SK-N-SH (cell line): ENCODE data around the gene ATIC. TPM values are rescaled to one million over a fixed set of nuclear protein-coding genes. Genes with fewer than 3 reads are reported as not detected.

Experiments used
- CTCF ChIA-PET: fragments of 300-600, 350-600 bp; formaldehyde crosslinking; extraction: SDS; loops from one replicate; lab custom pipeline; 2021; lab: Yijun Ruan, JAX
- POLR2A ChIA-PET: fragments of 350-600 bp; sonication (Branson Sonifier 250); formaldehyde crosslinking; extraction: SDS; loops from one replicate; lab custom pipeline; 2020; ENCODE audit warnings: antibody characterized with exemption, inconsistent platforms; lab: Yijun Ruan, JAX
- DNase-seq: peaks from one replicate; pipeline ENCODE4 v3.0.0; 2012
- H2AFZ ChIP-seq: fragments of 200-600 bp; sonication (generic); 2 replicates; pipeline ENCODE4 v1.8.1; 2016; ENCODE audit warnings: antibody characterized with exemption, mild to moderate bottlenecking, low read depth
- H3F3A ChIP-seq: fragments of 200-600 bp; sonication (generic); replicated peaks from 2 replicates; pipeline ENCODE3; 2016; ENCODE audit warnings: antibody characterized with exemption, mild to moderate bottlenecking; ENCODE audit not compliant: insufficient read depth
- H3K27ac ChIP-seq, 2 experiments: fragments of 200-500 bp in 1 of 2; fragments of 200-600 bp in 1 of 2; sonication (Bioruptor generic) in 1 of 2; sonication (generic), shearing (Covaris generic) in 1 of 2; 2 replicates each; pipeline versions ENCODE4 v1.5.1 to v1.6.1; 2014 to 2016; ENCODE audit warnings: low read depth in 2 of 2, inconsistent platforms in 1 of 2, low read length in 1 of 2, mild to moderate bottlenecking in 1 of 2, mixed read lengths in 1 of 2
- H3K27me3 ChIP-seq: fragments of 200-600 bp; sonication (generic), shearing (Covaris generic); 2 replicates; pipeline ENCODE4 v1.6.1; 2016; ENCODE audit warnings: mixed run types; ENCODE audit not compliant: insufficient read depth
- H3K36me3 ChIP-seq, 2 experiments: fragments of 200-500 bp in 1 of 2; fragments of 200-600 bp in 1 of 2; sonication (Bioruptor generic) in 1 of 2; sonication (generic) in 1 of 2; replicated peaks in 1 of 2; 2 replicates each; pipeline versions ENCODE3 to v1.5.1; 2014 to 2016; ENCODE audit warnings: low read length in 1 of 2, mild to moderate bottlenecking in 1 of 2; ENCODE audit not compliant: insufficient read depth in 2 of 2, control insufficient read depth in 1 of 2
- H3K4me1 ChIP-seq, 2 experiments: fragments of 200-500 bp in 1 of 2; fragments of 200-600 bp in 1 of 2; sonication (Bioruptor generic) in 1 of 2; sonication (generic), shearing (Covaris generic) in 1 of 2; 2 replicates each; pipeline versions ENCODE4 v1.5.1 to v1.6.1; 2014 to 2016; ENCODE audit warnings: low read depth in 1 of 2, low read length in 1 of 2, mixed run types in 1 of 2; ENCODE audit not compliant: insufficient read depth in 2 of 2, control insufficient read depth in 1 of 2
- H3K4me2 ChIP-seq: fragments of 200-600 bp; sonication (generic), shearing (Covaris generic); 2 replicates; pipeline ENCODE4 v1.6.1; 2017; ENCODE audit warnings: mixed run types
- H3K4me3 ChIP-seq, 2 experiments: fragments of 200-500 bp in 1 of 2; fragments of 200-600 bp in 1 of 2; sonication (Bioruptor generic) in 1 of 2; sonication (generic), shearing (Covaris generic) in 1 of 2; 2 replicates each; pipeline versions ENCODE4 v1.5.1 to v1.8.1; 2014 to 2016; ENCODE audit warnings: low read depth in 2 of 2, inconsistent platforms in 1 of 2, low read length in 1 of 2, mild to moderate bottlenecking in 1 of 2, mixed read lengths in 1 of 2, moderate library complexity in 1 of 2
- H3K79me2 ChIP-seq: fragments of 200-600 bp; sonication (generic); 2 replicates; pipeline ENCODE4 v1.8.1; 2017; ENCODE audit warnings: mild to moderate bottlenecking; ENCODE audit not compliant: insufficient read depth
- H3K9ac ChIP-seq: fragments of 200-600 bp; sonication (generic); 2 replicates; pipeline ENCODE4 v1.6.1; 2017; ENCODE audit warnings: mixed run types
- H3K9me2 ChIP-seq: fragments of 200-600 bp; sonication (generic); 2 replicates; pipeline ENCODE4 v1.6.1; 2017; ENCODE audit warnings: mixed run types
- H3K9me3 ChIP-seq: fragments of 200-600 bp; sonication (generic); 2 replicates; pipeline ENCODE4 v1.6.1; 2017; ENCODE audit warnings: mixed run types, mild to moderate bottlenecking, moderate library complexity
- H4K20me1 ChIP-seq: fragments of 200-600 bp; sonication (generic); 2 replicates; pipeline ENCODE4 v1.6.1; 2017; ENCODE audit warnings: mild to moderate bottlenecking, mixed run types; ENCODE audit not compliant: insufficient read depth
- CHD2 ChIP-seq: fragments of 150-350 bp; IDR thresholded peaks from 2 replicates; pipeline ENCODE4 v1.6.1; 2018; ENCODE audit warnings: low read length; ENCODE audit not compliant: partially characterized antibody
- ELF1 ChIP-seq: IDR thresholded peaks from 2 replicates; pipeline ENCODE4 v1.4.0; 2012
- EP300 ChIP-seq, 2 experiments: IDR thresholded peaks; 2 replicates each; pipeline versions ENCODE4 v1.4.0 to v1.6.1; 2012; ENCODE audit warnings: borderline replicate concordance in 1 of 2, low read depth in 1 of 2, low read length in 1 of 2
- FOXM1 ChIP-seq: IDR thresholded peaks from 2 replicates; pipeline ENCODE4 v1.4.0; 2012; ENCODE audit warnings: low read depth, mild to moderate bottlenecking
- IRF3 ChIP-seq: fragments of 150-350 bp; IDR thresholded peaks from 2 replicates; pipeline ENCODE4 v1.6.1; 2016; ENCODE audit warnings: mild to moderate bottlenecking, low read depth, low read length
- MAX ChIP-seq: IDR thresholded peaks from 2 replicates; pipeline ENCODE4 v1.4.0; 2012; ENCODE audit warnings: low read depth
- MXI1 ChIP-seq: IDR thresholded peaks from 2 replicates; pipeline ENCODE4 v1.6.1; 2012; ENCODE audit warnings: mild to moderate bottlenecking, low read depth, low read length, improper control_type of control experiment
- POLR2AphosphoS5 ChIP-seq: IDR thresholded peaks from 2 replicates; pipeline ENCODE4 v1.6.1; 2012; ENCODE audit warnings: low read depth, low read length
- RAD21 ChIP-seq: IDR thresholded peaks from 2 replicates; pipeline ENCODE4 v1.6.1; 2012; ENCODE audit warnings: mild to moderate bottlenecking, low read length
- RCOR1 ChIP-seq: fragments of 150-350 bp; IDR thresholded peaks from 2 replicates; pipeline ENCODE4 v1.6.1; 2017; ENCODE audit warnings: antibody characterized with exemption, low read length
- REST ChIP-seq: IDR thresholded peaks from 2 replicates; pipeline ENCODE4 v1.6.1; 2012; ENCODE audit warnings: mild to moderate bottlenecking, low read depth, low read length, moderate library complexity
- RFX5 ChIP-seq: IDR thresholded peaks from 2 replicates; pipeline ENCODE4 v1.6.1; 2012; ENCODE audit warnings: mild to moderate bottlenecking, improper control_type of control experiment, low read length
- SIN3A ChIP-seq: IDR thresholded peaks from 2 replicates; pipeline ENCODE4 v1.6.1; 2012; ENCODE audit warnings: low read depth, mild to moderate bottlenecking, low read length, moderate library complexity, borderline replicate concordance
- SMC3 ChIP-seq: IDR thresholded peaks from 2 replicates; pipeline ENCODE4 v1.6.1; 2012; ENCODE audit warnings: low read depth, low read length, improper control_type of control experiment
- TEAD4 ChIP-seq: IDR thresholded peaks from 2 replicates; pipeline ENCODE4 v1.4.0; 2012; ENCODE audit warnings: mild to moderate bottlenecking, borderline replicate concordance; ENCODE audit not compliant: insufficient read depth
- USF1 ChIP-seq: IDR thresholded peaks from 2 replicates; pipeline ENCODE4 v1.4.0; 2012; ENCODE audit warnings: low read depth, borderline replicate concordance
- USF2 ChIP-seq: fragments of 150-350 bp; IDR thresholded peaks from 2 replicates; pipeline ENCODE4 v1.6.1; 2017; ENCODE audit warnings: antibody characterized with exemption, low read length, low read depth, borderline replicate concordance
- WGBS: methylation state at CpG from one replicate; pipeline ENCODE4 v1.1.6; 2017; ENCODE audit warnings: low lambda C conversion rate; 5-methylcytosine and 5-hydroxymethylcytosine counted together
- polyA plus RNA-seq, 3 experiments: library from polyadenylated mRNA; depleted of rRNA; stranded (reverse); fragments of >200 nt; gene quantifications; 2 replicates each; pipeline ENCODE4 v1.2.3, GENCODE V29; 2012

The ATIC gene
- polyA plus RNA-seq, 1 of the 3 experiments (the other 2 are of a cell fraction) = 108 TPM

GRCh38 chr2:215262741-215263362 lies 49.0 kb upstream of the ATIC start:
- H3K9ac ChIP-seq = no peak overlapping the region
- H3F3A ChIP-seq = no peaks in the 10 kb centered on the region
- no peaks in the 10 kb centered on the region for H3K9me3 ChIP-seq
- H3K4me2 ChIP-seq = no peak overlapping the region
- no peaks in the 10 kb centered on the region for H3K27me3 ChIP-seq
- H3K27ac ChIP-seq = no peak overlapping the region
- no peak for DNase-seq
- H3K36me3 ChIP-seq = no peaks in the 10 kb centered on the region
- 36% methylated on average over 4 of the region's 4 CpGs for WGBS
- no peaks in the 10 kb centered on the region; a peak in 1 of 4 replicates for H3K4me1 ChIP-seq
- no peak overlapping the region for H2AFZ ChIP-seq
- H4K20me1 ChIP-seq = no peaks in the 10 kb centered on the region
- no peak overlapping the region for H3K4me3 ChIP-seq
- ChIA-PET POLR2A (no interaction called here), CTCF (no interaction called here)
- H3K9me2 ChIP-seq = no peaks in the 10 kb centered on the region
- no peaks in the 10 kb centered on the region for H3K79me2 ChIP-seq
- TF ChIP-seq SIN3A (no peak), REST (no peak), CHD2 (no peak), TEAD4 (no peak), FOXM1 (no peak), IRF3 (no peak), MAX (no peak), ELF1 (no peak), EP300 (IDR thresholded peaks at IDR 0.05; ENCODE audit: borderline replicate concordance in 1 of 2, low read depth in 1 of 2, low read length in 1 of 2) (no peak), RAD21 (no peak), MXI1 (no peak), RFX5 (no peak)

- Histone ChIP-seq H3K9me3 (no peaks in the 10 kb centered on the region), H3K27me3 (no peaks in the 10 kb centered on the region)
Observed at GRCh38 chr2:215264374-215264773, 47.5 kb upstream of the ATIC start.

More at GRCh38 chr2:215264374-215264773, 47.5 kb upstream of the ATIC start:
- Histone ChIP-seq H3K9me2 (no peaks in the 10 kb centered on the region), H4K20me1 (no peaks in the 10 kb centered on the region), H2AFZ (no peak overlapping the region), H3K79me2 (no peaks in the 10 kb centered on the region), H3K9ac (no peak overlapping the region), H3K4me3 (no peak overlapping the region), H3K36me3 (no peaks in the 10 kb centered on the region), H3K4me1 (peaks cover 0 to 1% of the 10 kb centered on the region in 2 experiments; a peak in 2 of 4 replicates), H3K27ac (no peak overlapping the region), H3K4me2 (no peak overlapping the region), H3F3A (no peaks in the 10 kb centered on the region)
- ChIA-PET CTCF (no interaction called here), POLR2A (no interaction called here)
- no peak for DNase-seq
- 73% methylated on average over 4 of the region's 4 CpGs for WGBS
- TF ChIP-seq SMC3 (no peak), MXI1 (no peak), EP300 (IDR thresholded peaks at IDR 0.05; ENCODE audit: borderline replicate concordance in 1 of 2, low read depth in 1 of 2, low read length in 1 of 2) (no peak), USF1 (no peak), USF2 (no peak), RCOR1 (no peak), POLR2AphosphoS5 (no peak), RFX5 (no peak), TEAD4 (no peak), MAX (no peak)
